GM12873 (cell line): ENCODE results near the gene CSNK2A1.

ENCODE experiments used
- CTCF ChIP-seq: IDR thresholded peaks from 2 replicates; pipeline ENCODE4 v1.5.1; 2012; ENCODE audit warnings: low read depth, mild to moderate bottlenecking, moderate library complexity, low read length, control low read depth; ENCODE audit not compliant: insufficient read depth; ENCODE audit errors: missing control alignments

Gene CSNK2A1

GRCh38 chr20:515696-516095 is 27.9 kb downstream of the CSNK2A1 start:
- TF ChIP-seq CTCF: no peak

- no peak for TF ChIP-seq CTCF
Measured at GRCh38 chr20:513429-513828, 30.2 kb downstream of the CSNK2A1 start.

GRCh38 chr20:507761-508332 is 35.7 kb downstream of the CSNK2A1 start:
- TF ChIP-seq CTCF: no peak

GRCh38 chr20:507006-507758 is 36.4 kb downstream of the CSNK2A1 start:
- no peak for TF ChIP-seq CTCF

GRCh38 chr20:504632-505075 is 38.9 kb downstream of the CSNK2A1 start:
- TF ChIP-seq CTCF: no peak

GRCh38 chr20:503048-503737 is 40.4 kb downstream of the CSNK2A1 start:
- TF ChIP-seq CTCF: no peak

GRCh38 chr20:497979-498378 is 45.6 kb downstream of the CSNK2A1 start:
- no peak for TF ChIP-seq CTCF
